NCI-H2029 treated with DMSO at 0.1 percent for 48 hours (cell line): ENCODE results near the gene PLEKHM3.

Source experiments
- DNase-seq: peaks from one replicate; lab custom pipeline; 2025; lab: John Stamatoyannopoulos, UW

PLEKHM3 gene

GRCh38 chr2:207891086-207891844 lies 134.1 kb downstream of the PLEKHM3 start:
- DNase-seq = no peak

GRCh38 chr2:207887500-207887899 lies 137.8 kb downstream of the PLEKHM3 start:
- no peak for DNase-seq

GRCh38 chr2:207885010-207885409 lies 140.3 kb downstream of the PLEKHM3 start:
- no peak for DNase-seq

GRCh38 chr2:207884127-207884526 lies 141.2 kb downstream of the PLEKHM3 start:
- no peak for DNase-seq

- no peak for DNase-seq
Measured at GRCh38 chr2:207883002-207883780, 142.1 kb downstream of the PLEKHM3 start.

- no peak for DNase-seq
Measured at GRCh38 chr2:207881902-207882301, 143.4 kb downstream of the PLEKHM3 start.

- DNase-seq = no peak
Measured at GRCh38 chr2:207879536-207879935, 145.8 kb downstream of the PLEKHM3 start.

GRCh38 chr2:207876842-207877535 lies 148.3 kb downstream of the PLEKHM3 start:
- DNase-seq = no peak

GRCh38 chr2:207875473-207876212 lies 149.7 kb downstream of the PLEKHM3 start:
- DNase-seq = no peak

- no peak for DNase-seq
Measured at GRCh38 chr2:207873794-207874193, 151.5 kb downstream of the PLEKHM3 start.

- no peak for DNase-seq
Measured at GRCh38 chr2:207871911-207872310, 153.4 kb downstream of the PLEKHM3 start.

GRCh38 chr2:207871506-207871905 lies 153.8 kb downstream of the PLEKHM3 start:
- DNase-seq = no peak

- no peak for DNase-seq
Measured at GRCh38 chr2:207870814-207871213, 154.5 kb downstream of the PLEKHM3 start.

GRCh38 chr2:207869784-207870778 lies 155.2 kb downstream of the PLEKHM3 start:
- DNase-seq = no peak

GRCh38 chr2:207868855-207869596 lies 156.3 kb downstream of the PLEKHM3 start:
- no peak for DNase-seq

GRCh38 chr2:207867905-207868304 lies 157.4 kb downstream of the PLEKHM3 start:
- no peak for DNase-seq

- DNase-seq = no peak
Measured at GRCh38 chr2:207867056-207867455, 158.3 kb downstream of the PLEKHM3 start.

GRCh38 chr2:207865210-207865609 lies 160.1 kb downstream of the PLEKHM3 start:
- no peak for DNase-seq

- no peak for DNase-seq
Measured at GRCh38 chr2:207863345-207863744, 162.0 kb downstream of the PLEKHM3 start.

- no peak for DNase-seq
Measured at GRCh38 chr2:207861789-207862188, 163.5 kb downstream of the PLEKHM3 start.
